ENCODE results near the gene RAVER2.

Gene RAVER2

GRCh38 chr1:64848803-64849202 lies 103.9 kb downstream of the RAVER2 start:
- no peak for DNase-seq

DNA sequence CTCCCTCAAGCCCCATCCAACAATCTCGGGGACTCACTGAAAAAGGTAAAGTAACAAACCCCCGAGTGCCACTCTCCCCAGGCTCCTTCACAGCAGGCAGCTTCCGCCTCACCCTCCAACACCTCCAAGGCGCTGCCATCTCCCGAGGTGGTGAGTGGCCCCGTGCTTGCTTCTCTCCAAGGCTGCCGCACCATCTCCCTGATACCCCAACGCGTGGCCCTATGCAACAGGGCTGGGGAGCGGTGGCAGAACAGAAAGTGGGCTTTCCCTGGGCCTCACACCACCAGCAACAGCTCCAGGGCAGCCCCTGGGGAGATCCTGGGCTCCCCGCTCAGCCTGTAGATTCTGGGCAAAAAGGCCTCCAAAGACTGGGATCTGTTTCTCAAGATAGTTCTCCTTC lies 105.1 kb downstream of the RAVER2 start:
- DNase-seq: no peak

GRCh38 chr1:64850846-64851245 lies 106.0 kb downstream of the RAVER2 start:
- DNase-seq: no peak

GRCh38 chr1:64851664-64852063 lies 106.8 kb downstream of the RAVER2 start:
- no peak for DNase-seq

GRCh38 chr1:64854674-64855073 lies 109.8 kb downstream of the RAVER2 start:
- DNase-seq: no peak

DNA sequence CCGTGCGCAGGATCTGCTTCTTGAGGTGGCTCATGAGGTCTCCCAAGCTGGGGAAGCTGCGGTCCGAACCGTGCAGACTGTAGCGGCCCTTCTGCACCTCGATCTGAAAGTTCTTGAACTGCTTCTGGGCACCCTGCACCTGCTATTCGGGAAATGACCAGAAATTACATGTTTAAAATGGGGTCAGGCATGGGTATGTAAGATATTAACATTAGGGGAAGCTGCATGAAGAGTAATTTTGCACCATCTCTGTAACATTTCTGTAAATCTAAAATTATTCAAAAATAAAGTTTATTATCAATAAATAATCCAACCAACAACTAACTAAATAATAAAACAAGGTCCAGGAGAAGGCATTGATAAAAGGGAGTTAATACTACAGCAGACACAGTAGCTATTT lies 110.7 kb downstream of the RAVER2 start:
- DNase-seq: no peak

GRCh38 chr1:64856553-64856952 lies 111.7 kb downstream of the RAVER2 start:
- no peak for DNase-seq

DNA sequence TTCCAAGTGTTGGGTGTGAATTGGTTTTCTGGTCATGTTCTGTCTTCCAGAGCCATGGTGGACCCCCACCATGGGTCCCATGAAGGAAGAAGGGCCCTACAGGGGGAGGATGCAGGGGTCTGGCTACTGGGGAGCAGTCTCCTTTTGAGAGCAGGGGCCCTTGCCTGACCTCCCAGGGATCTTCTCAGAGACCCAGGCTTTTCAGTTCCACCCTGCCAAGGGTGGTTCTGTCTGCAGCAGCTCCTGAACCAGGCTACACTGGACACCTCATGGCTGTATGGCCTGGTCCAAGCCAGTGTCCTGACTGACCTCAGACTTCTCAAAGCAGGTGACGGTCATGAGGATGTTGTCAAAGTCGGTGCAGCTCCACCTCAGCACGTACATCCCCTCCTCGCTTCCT lies 112.5 kb downstream of the RAVER2 start:
- DNase-seq: no peak

- DNase-seq: no peak
Observed at GRCh38 chr1:64861611-64862010, 116.7 kb downstream of the RAVER2 start.

DNA sequence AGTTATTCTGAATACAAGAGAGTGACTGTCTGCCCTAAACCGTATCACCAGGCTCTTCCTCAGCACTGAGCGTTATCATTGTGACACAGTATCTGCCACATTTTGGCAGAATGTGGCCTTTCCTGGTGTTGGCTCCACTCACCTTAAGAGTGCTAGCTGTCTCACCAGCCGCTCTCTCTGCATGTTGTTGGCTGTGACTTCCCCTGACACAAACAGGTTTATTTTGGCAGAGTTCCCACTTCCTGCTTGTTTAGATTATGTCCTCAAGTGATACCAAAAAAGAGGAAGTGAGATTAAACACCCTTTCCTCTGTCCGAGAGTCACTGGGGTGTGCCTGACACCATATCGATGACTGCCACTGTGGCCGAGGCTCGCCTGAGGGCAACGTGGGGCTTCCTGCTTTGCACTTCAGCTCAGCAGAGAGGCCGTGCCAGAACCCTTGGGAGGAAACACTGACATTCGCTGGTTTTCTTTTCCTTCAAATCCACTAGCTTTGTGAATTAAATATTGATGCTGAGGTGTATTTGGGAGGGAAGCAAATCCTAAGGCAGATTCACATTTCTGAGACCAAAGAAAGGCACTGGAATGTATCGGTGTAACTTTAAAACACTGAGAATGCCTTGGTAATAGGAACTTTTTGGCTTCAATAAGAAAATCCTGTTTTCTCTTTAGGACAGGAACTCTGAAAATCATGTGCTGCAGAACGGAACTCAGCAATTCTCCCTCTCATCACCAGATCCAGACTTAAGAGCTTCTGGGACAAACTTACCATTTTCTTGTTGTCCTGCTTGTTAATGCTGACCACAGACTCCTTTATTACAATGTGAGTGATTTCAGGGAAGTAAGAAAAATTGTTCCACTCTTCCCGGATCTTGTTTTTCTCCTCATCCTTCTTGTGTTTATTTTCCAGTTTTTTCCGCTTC lies 119.4 kb downstream of the RAVER2 start:
- peak in 1 of 2 experiments; percentile 10 for DNase-seq

DNA sequence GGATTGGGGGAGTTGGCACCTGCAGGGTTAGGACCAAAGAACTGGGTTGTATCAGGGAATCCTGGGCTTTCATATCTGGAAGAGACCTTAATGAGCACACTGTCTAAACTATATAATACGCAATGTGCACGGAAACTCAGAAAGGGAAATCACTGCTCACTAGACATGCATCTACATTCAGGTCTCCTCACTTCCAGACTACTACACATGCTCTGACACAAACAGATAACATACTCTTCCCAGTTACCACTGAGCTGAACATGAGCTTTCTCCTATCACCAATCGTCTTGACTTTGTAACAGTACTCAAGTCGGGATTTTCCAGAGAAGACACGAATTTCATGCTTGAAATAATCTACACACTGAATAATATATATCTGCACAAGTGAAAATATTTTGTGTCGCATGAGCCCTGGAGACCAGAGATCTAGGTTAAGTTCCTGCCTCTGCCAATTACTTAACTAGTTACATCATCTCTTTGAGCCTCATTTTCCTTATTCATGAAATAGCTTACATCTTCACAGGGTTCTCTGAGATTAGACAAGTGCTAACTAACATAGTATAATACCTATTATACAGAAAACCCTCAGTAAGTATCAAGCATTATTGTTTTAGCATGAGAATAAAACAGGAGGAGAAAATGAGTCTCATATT lies 120.4 kb downstream of the RAVER2 start:
- no peak for DNase-seq

DNA sequence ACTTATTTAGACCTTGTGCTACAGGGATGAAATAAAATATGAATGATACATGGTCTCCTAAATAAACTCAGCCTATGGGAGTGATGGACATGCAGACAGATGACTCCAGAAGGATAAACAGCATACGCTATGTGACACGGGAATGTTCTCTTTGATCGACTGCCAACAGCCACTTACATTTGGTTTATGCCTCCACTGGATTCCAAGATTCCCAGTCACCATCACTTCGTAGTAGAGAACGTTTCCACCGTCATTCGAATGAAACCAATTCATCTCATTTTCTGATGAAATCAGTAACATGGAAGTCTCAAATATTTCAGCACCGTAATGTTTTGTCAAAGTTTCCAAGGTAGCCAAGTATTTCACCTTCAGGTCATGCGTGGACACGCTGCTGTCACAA lies 121.8 kb downstream of the RAVER2 start:
- DNase-seq: no peak

DNA sequence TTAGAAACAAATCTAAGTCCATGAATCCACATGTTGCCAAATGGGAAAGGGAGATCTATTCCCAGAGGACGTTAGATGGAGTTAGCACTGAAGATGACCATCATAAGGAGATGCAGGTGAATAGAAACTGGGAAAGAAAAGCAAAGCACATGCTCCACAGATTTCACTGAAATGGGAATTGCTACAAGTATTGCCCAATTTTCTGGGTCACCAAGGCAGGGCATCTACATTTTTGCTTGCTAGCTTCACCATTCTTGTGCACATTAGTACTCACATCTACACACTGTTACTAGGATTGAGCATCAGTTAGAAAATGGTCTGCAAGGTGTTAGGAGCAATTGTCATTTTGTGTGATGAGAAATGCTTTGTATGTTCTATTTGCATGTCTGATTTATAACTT lies 122.4 kb downstream of the RAVER2 start:
- no peak for DNase-seq

DNA sequence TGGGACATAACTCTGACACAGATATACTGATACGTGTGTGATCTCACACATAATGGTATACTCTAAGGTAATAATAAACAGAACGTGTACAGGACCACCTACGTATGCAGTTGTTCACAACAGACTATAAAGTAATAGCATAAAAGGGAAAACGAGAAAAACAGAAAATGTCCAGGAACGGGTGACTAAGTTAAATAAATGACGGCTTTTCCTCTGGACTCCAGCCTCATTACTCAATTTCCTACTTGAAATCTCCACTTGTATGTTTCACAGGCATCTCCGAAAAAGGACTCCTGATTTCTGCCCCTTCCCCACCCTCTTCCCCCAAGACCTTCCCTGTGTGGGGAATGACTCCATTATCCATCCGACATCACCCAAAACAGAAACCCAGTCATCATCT lies 126.4 kb downstream of the RAVER2 start:
- no peak for DNase-seq

DNA sequence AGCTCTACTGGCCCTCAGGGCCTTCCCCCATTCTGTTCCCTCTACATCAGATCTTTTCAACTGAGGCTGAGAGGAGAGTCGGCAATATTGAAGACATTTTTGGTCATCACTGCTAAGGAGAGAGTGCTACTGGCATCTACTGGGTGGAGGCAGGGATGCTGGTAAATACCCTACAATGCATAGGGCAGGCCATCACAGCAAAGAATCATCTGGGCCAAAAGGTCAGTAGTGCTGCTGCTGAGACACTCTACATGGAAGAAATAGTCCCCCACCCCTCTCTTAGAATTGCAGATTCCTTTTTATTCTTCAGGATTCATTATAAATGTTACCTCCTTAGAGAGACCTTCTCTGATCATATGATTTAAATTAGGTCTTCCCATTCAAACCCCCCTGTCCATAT lies 127.2 kb downstream of the RAVER2 start:
- DNase-seq: no peak

DNA sequence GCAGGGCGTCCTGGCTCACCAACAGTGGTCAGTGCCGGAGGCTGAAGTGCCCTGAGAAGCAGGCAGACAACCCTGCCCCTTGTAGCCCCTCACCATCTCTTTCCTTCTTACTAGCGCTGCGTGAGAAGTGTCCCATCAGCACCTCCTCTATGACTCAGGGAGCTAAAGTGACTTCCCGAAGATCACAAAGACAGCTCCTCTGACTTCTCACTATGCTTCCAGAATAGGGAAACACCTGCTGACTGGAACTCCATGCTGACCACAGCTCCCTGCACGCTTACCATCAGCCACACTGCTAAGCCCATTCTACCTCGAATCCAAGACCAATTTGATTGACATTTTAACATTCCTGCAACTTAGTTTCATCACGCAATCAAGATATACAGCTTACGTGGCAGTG lies 128.7 kb downstream of the RAVER2 start:
- no peak for DNase-seq

DNA sequence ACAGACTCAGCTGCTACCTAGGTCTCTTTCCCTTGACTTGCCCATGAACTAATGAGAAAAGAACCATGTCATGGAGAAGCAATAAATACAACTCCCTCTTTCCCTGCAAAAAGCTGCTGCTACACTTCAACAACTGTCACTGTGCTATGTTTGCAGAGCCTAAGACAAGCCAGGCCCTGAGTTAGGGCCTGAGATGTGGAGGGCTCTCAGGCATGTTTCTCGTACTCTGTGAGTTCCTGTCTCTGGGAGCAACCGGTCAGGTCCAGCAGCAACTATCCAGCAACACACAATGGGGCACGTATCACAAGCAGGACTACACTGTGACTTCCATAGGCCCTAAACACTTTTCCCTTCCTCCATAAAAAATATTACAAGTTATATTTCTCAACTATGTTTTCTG lies 129.8 kb downstream of the RAVER2 start:
- no peak for DNase-seq

DNA sequence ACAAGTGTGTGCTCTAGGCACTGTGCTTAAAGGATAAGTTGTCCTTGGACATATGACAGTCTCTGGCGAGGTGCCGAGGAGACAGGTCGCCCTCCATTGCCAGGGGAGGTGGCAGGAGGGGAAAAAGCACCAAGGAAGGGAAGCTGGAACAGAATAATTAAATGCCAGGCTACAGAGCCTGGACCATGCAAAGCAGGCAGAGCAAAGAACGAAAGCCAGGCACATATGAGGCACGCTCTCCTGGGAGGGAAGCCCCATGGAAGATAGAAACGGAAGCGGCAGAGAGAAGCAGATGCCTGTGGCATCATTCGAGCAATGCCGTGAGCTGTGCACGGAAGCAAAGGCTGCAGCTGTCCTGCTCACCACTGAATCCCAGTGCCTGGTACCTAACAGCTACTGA lies 130.2 kb downstream of the RAVER2 start:
- no peak for DNase-seq

GRCh38 chr1:64875606-64876005 lies 130.7 kb downstream of the RAVER2 start:
- no peak for DNase-seq

- DNase-seq: peak in 1 of 2 experiments; percentile 14
Observed at GRCh38 chr1:64877151-64877550, 132.3 kb downstream of the RAVER2 start.

- DNase-seq: no peak
Observed at GRCh38 chr1:64877598-64877997, 132.7 kb downstream of the RAVER2 start.

DNA sequence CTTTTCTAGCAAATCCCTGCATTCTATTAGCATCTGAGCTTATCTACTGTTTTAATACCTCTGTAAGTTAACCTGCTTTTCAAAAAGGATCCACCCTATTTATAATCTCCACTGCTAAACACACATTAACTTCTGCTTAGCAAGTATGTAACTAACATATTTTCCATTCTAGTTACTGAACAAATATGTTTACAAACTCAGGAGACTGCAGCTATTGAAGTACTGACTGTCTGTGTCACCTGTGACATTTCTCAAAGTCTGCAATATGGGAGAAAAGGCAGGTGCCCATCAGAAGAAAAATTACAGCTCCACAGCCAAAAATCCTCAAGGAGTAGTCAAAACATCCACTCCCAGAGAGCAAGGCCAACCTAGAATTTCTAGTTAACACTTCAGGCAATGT lies 133.2 kb downstream of the RAVER2 start:
- no peak for DNase-seq

- no peak for DNase-seq
Observed at GRCh38 chr1:64878931-64879611, 134.2 kb downstream of the RAVER2 start.

GRCh38 chr1:64880449-64880848 lies 135.6 kb downstream of the RAVER2 start:
- no peak for DNase-seq
